ENCODE measurements around the gene UNC13A. TPM values are rescaled to one million over a fixed set of nuclear protein-coding genes. Genes with fewer than 3 reads are reported as not detected.

Gene UNC13A
- total and polyA plus RNA-seq, 2 donors (not counting 3 experiments of a cell fraction or from before 2014, with no cell fraction given): 0.04 to 0.09 TPM

- DNase-seq (ENCODE audit: low read depth, low spot score) (peak; percentile 60), FAIRE-seq (peak; percentile 85)
- intact Hi-C loops (cut with micrococcal nuclease): loop anchor here (1.0 to 5.0 kb wide), 3 partner anchors 43 to 151 kb away; no protein-coding TSS in a partner anchor
- Histone ChIP-seq H3K4me3 (replicated peaks in 1 of 3; ENCODE audit: insufficient read depth in 1 of 3, low read depth in 1 of 3, low read length in 3 of 3) (no peak overlapping the region), H3K79me2 (ENCODE audit: control insufficient read depth, insufficient read depth, low read length) (no peaks in the 10 kb centered on the region), H3K9me3 (replicated peaks; ENCODE audit: control insufficient read depth, insufficient read depth, low read length) (no peaks in the 10 kb centered on the region), H3K9ac (replicated peaks; ENCODE audit: extremely low read depth, insufficient read depth, low read length) (no peak overlapping the region), H3K27me3 (ENCODE audit: control insufficient read depth in 2 of 2, insufficient read depth in 2 of 2, low read length in 2 of 2) (no peaks in the 10 kb centered on the region), H2AFZ (ENCODE audit: low read depth, low read length) (no peak overlapping the region), H4K20me1 (replicated peaks; ENCODE audit: control insufficient read depth, extremely low read depth, insufficient read depth, low read length) (no peaks in the 10 kb centered on the region), H3K4me1 (ENCODE audit: control insufficient read depth, extremely low read depth, insufficient read depth, low read length) (no peaks in the 10 kb centered on the region), H3K9me1 (replicated peaks; ENCODE audit: control insufficient read depth, extremely low read depth, insufficient read depth, low read length) (no peaks in the 10 kb centered on the region), H3K4me2 (ENCODE audit: insufficient read depth, low read length) (no peak overlapping the region), H3K36me3 (ENCODE audit: control insufficient read depth in 2 of 2, extremely low read depth in 1 of 2, insufficient read depth in 2 of 2, low read length in 2 of 2) (no peaks in the 10 kb centered on the region), H3K27ac (ENCODE audit: insufficient read depth, low read depth, low read length) (no peak overlapping the region)
- POLR2A ChIA-PET: interaction anchor here (0.5 to 1.1 kb wide), 2 partner anchors 63 to 363 kb away, joined by 3 to 7 read pairs; no protein-coding TSS in a partner anchor
- CTCF ChIA-PET: interaction anchor here (1.1 to 8.0 kb wide), 9 partner anchors 10 to 152 kb away, joined by 3 to 182 read pairs (median 6); partner anchors contain the start of gene MAP1S
- TF ChIP-seq POLR2AphosphoS5 (IDR thresholded peaks at IDR 0.05; ENCODE audit: insufficient read depth, low read depth, low read length) (no peak), MAX (IDR thresholded peaks at IDR 0.05; ENCODE audit: insufficient read depth, insufficient read length) (no peak), CTCF (IDR thresholded peaks at IDR 0.05; ENCODE audit: extremely low read depth in 1 of 2, insufficient read depth in 1 of 2, low read depth in 1 of 2, low read length in 2 of 2) (peak; percentile 85), MYC (IDR thresholded peaks at IDR 0.05; ENCODE audit: low read depth, low read length) (no peak), POLR2A (IDR thresholded peaks at IDR 0.05; ENCODE audit: low read depth, low read length) (no peak), FOS (IDR thresholded peaks at IDR 0.05; ENCODE audit: borderline replicate concordance, insufficient read depth, low read length) (no peak)
- BruUV-seq (replicated peaks): no TSS peak
- dilution Hi-C loops (cut with MboI; ENCODE audit: extremely low pct_ligation_motif_present, low sequenced_read_pairs): no loop called here
Observed at GRCh38 chr19:17703824-17704463, 15.8 kb upstream of the UNC13A start.

Data from endothelial cell of umbilical vein (primary cell).